HCT116 (cell line): Measurements from ENCODE around the gene HK1. TPM values are rescaled to one million over a fixed set of nuclear protein-coding genes. Genes with fewer than 3 reads are reported as not detected.

ENCODE experiments used
- ATAC-seq: fragments of 200-7000 bp; cut with Tn5 transposase; 2 replicates; pipeline ENCODE4 v1.9.1; 2020; ENCODE audit warnings: mild to moderate bottlenecking, moderate library complexity
- BruUV-seq: library from RNA; stranded (reverse); fragments of 400-500 nt; replicated peaks from 2 replicates; lab custom pipeline; 2021; lab: Mats Ljungman, UMichigan
- CTCF ChIA-PET: fragments of 300-600 bp; sonication (Branson Sonifier 250); formaldehyde crosslinking; loops from one replicate; lab custom pipeline; 2021; ENCODE audit warnings: antibody characterized with exemption; lab: Charles Lee
- POLR2A ChIA-PET: fragments of 300-600, 350-600 bp; sonication (Branson Sonifier 250); formaldehyde crosslinking; loops from one replicate; lab custom pipeline; 2021; ENCODE audit warnings: antibody characterized with exemption; lab: Charles Lee
- RAD21 ChIA-PET, 2 experiments: fragments of 300-600 bp; sonication (Branson Sonifier 250); formaldehyde crosslinking; loops; one replicate each; lab custom pipeline; 2023; ENCODE audit warnings: low total read pairs in 2 of 2; ENCODE audit not compliant: uncharacterized antibody in 2 of 2, unreplicated experiment in 2 of 2, low non-redundant PET in 1 of 2; lab: Charles Lee
- DNase-seq: peaks from one replicate; pipeline ENCODE4 v3.0.0-alpha.2; 2010; ENCODE audit warnings: low read depth, low spot score
- H2AFZ ChIP-seq: fragments of 200-600 bp; shearing (Covaris generic), sonication (generic); 2 replicates; pipeline ENCODE4 v1.6.1; 2017; ENCODE audit warnings: low read depth, mixed run types, mixed read lengths, antibody characterized with exemption, low read length; ENCODE audit not compliant: poor library complexity, severe bottlenecking
- H3K27ac ChIP-seq: 2 replicates; pipeline ENCODE4 v1.5.1; 2012; ENCODE audit warnings: low read depth, low read length
- H3K27me3 ChIP-seq: fragments of 200-600 bp; sonication (generic); 2 replicates; pipeline ENCODE4 v1.6.1; 2016; ENCODE audit warnings: mixed run types, low read length, mixed read lengths; ENCODE audit not compliant: insufficient read depth
- H3K36me3 ChIP-seq, 2 experiments: fragments of 200-500 bp in 1 of 2; fragments of 200-600 bp in 1 of 2; sonication (Bioruptor generic) in 1 of 2; sonication (generic) in 1 of 2; 2 replicates each; pipeline versions ENCODE4 v1.5.1 to v1.6.1; 2014 to 2016; ENCODE audit warnings: low read length in 2 of 2, inconsistent platforms in 1 of 2, mixed read lengths in 1 of 2, mixed run types in 1 of 2; ENCODE audit not compliant: insufficient read depth in 2 of 2, control insufficient read depth in 1 of 2
- H3K4me1 ChIP-seq, 2 experiments: fragments of 200-600 bp in 1 of 2; sonication (generic) in 1 of 2; 2 replicates each; pipeline versions ENCODE4 v1.5.1 to v1.6.1; 2012 to 2017; ENCODE audit warnings: low read length in 2 of 2, inconsistent platforms in 1 of 2, mild to moderate bottlenecking in 1 of 2, mixed read lengths in 1 of 2, mixed run types in 1 of 2, moderate library complexity in 1 of 2; ENCODE audit not compliant: insufficient read depth in 2 of 2, control insufficient read depth in 1 of 2
- H3K4me2 ChIP-seq: fragments of 200-600 bp; sonication (generic); 2 replicates; pipeline ENCODE4 v1.6.1; 2017; ENCODE audit warnings: mixed run types, low read length, mixed read lengths
- H3K4me3 ChIP-seq, 2 experiments: fragments of 200-600 bp in 1 of 2; sonication (generic) in 1 of 2; replicated peaks in 1 of 2; 2 replicates each; pipeline ENCODE4 v1.5.1; 2011 to 2016; ENCODE audit warnings: low read length in 2 of 2, control low read depth in 1 of 2, low read depth in 1 of 2, mild to moderate bottlenecking in 1 of 2, mixed read lengths in 1 of 2, mixed run types in 1 of 2
- H3K79me2 ChIP-seq: fragments of 200-600 bp; sonication (generic); 2 replicates; pipeline ENCODE4 v1.6.1; 2017; ENCODE audit warnings: mild to moderate bottlenecking, mixed run types, low read length, moderate library complexity, mixed read lengths; ENCODE audit not compliant: insufficient read depth
- H3K9ac ChIP-seq: fragments of 200-600 bp; sonication (generic); 2 replicates; pipeline ENCODE4 v1.6.1; 2016; ENCODE audit warnings: low read length, mixed read lengths
- H3K9me2 ChIP-seq: fragments of 200-600 bp; sonication (generic), shearing (Covaris generic); 2 replicates; pipeline ENCODE4 v1.6.1; 2017; ENCODE audit warnings: mixed run types, mild to moderate bottlenecking, moderate library complexity; ENCODE audit not compliant: insufficient read depth
- H3K9me3 ChIP-seq, 2 experiments: fragments of 200-500 bp in 1 of 2; fragments of 200-600 bp in 1 of 2; sonication (Bioruptor generic) in 1 of 2; sonication (generic) in 1 of 2; 2 replicates each; pipeline ENCODE4 v1.6.1; 2014 to 2017; ENCODE audit warnings: low read length in 2 of 2, mixed read lengths in 2 of 2, inconsistent platforms in 1 of 2, low read depth in 1 of 2, mild to moderate bottlenecking in 1 of 2, mixed run types in 1 of 2, moderate library complexity in 1 of 2; ENCODE audit not compliant: control insufficient read depth in 1 of 2, insufficient read depth in 1 of 2
- H4K20me1 ChIP-seq: fragments of 200-600 bp; sonication (generic), shearing (Covaris generic); 2 replicates; pipeline ENCODE4 v1.6.1; 2017; ENCODE audit warnings: mixed run types, mild to moderate bottlenecking, moderate library complexity; ENCODE audit not compliant: insufficient read depth
- CBX3 ChIP-seq: IDR thresholded peaks from 2 replicates; pipeline ENCODE4 v1.6.1; 2012; ENCODE audit warnings: low read depth
- CEBPB ChIP-seq: IDR thresholded peaks from 2 replicates; pipeline ENCODE4 v1.6.1; 2012; ENCODE audit warnings: low read depth
- EGR1 ChIP-seq: IDR thresholded peaks from 2 replicates; pipeline ENCODE4 v1.6.1; 2012; ENCODE audit warnings: low read depth
- EZH2 ChIP-seq: fragments of 200-600 bp; sonication (generic); IDR thresholded peaks from 2 replicates; pipeline ENCODE4 v1.6.1; 2017; ENCODE audit warnings: antibody characterized with exemption, mixed run types
- FOSL1 ChIP-seq: IDR thresholded peaks from 2 replicates; pipeline ENCODE4 v1.6.1; 2012; ENCODE audit warnings: low read depth
- JUND ChIP-seq: IDR thresholded peaks from 2 replicates; pipeline ENCODE4 v1.6.1; 2012
- REST ChIP-seq: IDR thresholded peaks from 2 replicates; pipeline ENCODE4 v1.6.1; 2012; ENCODE audit warnings: low read depth
- SP1 ChIP-seq: IDR thresholded peaks from 2 replicates; pipeline ENCODE4 v1.6.1; 2012; ENCODE audit warnings: low read depth
- ZBTB33 ChIP-seq: IDR thresholded peaks from 2 replicates; pipeline ENCODE4 v1.6.1; 2011; ENCODE audit warnings: mild to moderate bottlenecking, low read length, moderate library complexity; ENCODE audit not compliant: insufficient replicate concordance; ENCODE audit errors: extremely low read depth
- ZNF274 ChIP-seq: fragments of 200-500 bp; sonication (Bioruptor generic); IDR thresholded peaks from 2 replicates; pipeline ENCODE4 v1.6.1; 2014; ENCODE audit warnings: mild to moderate bottlenecking, low read depth, low read length, inconsistent platforms
- intact Hi-C: fragments of 100-400 bp; cut with micrococcal nuclease; formaldehyde crosslinking; loops from 2 replicates; pipeline ENCODE4 v1.10.0; 2022
- total RNA-seq: library from RNA; stranded (reverse); gene quantifications from one replicate; pipeline ENCODE4 v1.2.1, GENCODE V29; 2021; ENCODE audit not compliant: unreplicated experiment

The HK1 gene
- total RNA-seq, 1 experiment from 2014 or later: 50.3 TPM

DNA sequence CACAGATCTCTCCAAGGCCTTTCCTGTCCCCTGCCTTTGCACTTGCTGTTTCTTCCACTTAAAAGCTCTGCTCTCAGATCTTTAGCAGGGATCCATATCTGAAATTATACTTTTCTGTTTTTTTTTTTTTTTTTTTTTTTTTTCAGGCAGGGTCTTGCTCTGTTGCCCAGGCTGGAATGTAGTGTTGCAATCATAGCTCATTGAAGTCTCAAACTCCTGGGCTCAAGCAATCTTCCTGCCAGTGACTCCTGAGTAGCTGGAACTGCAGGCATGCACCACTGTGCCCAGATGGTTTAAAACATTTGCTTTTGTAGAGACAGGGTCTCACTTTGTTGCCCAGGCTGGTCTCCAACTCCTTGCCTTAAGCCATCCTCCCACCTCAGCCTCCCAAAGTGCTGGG lies 167.9 kb downstream of the HK1 start (continued):
- no peak for TF ChIP-seq ZBTB33
- no peak for TF ChIP-seq EZH2
- TF ChIP-seq ZNF274: no peak
- no peak for TF ChIP-seq SP1
- TF ChIP-seq EGR1: no peak

GRCh38 chr10:69446650-69447151 lies 168.4 kb downstream of the HK1 start:
- Histone ChIP-seq H3K9me3 (no peaks in the 10 kb centered on the region), H3K9me2 (no peaks in the 10 kb centered on the region), H3K27me3 (no peaks in the 10 kb centered on the region), H3K79me2 (no peaks in the 10 kb centered on the region), H3K4me3 (peak overlapping the region in 1 of 2 experiments; percentile 17; a peak in 1 of 4 replicates), H3K4me2 (peak overlapping the region; percentile 67), H2AFZ (peak overlapping the region; percentile 74), H3K27ac (peak overlapping the region; percentile 30; the same call in 1 of the 2 replicates), H4K20me1 (no peaks in the 10 kb centered on the region), H3K4me1 (peaks cover 30 to 70% of the 10 kb centered on the region in 2 experiments), H3K36me3 (no peaks in the 10 kb centered on the region), H3K9ac (peak overlapping the region; percentile 27)
- DNase-seq (peak; percentile 63), ATAC-seq (no peak)
- POLR2A ChIA-PET: interaction anchor here (1.3 kb wide), 1 partner anchor 11 kb away, joined by 4 read pairs; no protein-coding TSS in a partner anchor
- no TSS peak for BruUV-seq
- TF ChIP-seq REST: no peak
- peak; percentile 64; the same call in 1 of the 2 replicates for TF ChIP-seq CBX3
- no peak for TF ChIP-seq CEBPB
- peak; percentile 67 for TF ChIP-seq SP1
- TF ChIP-seq FOSL1: peak; percentile 88
- TF ChIP-seq JUND: peak; percentile 87
- intact Hi-C loops: no loop called here
- CTCF ChIA-PET: interaction anchor here (1.1 to 1.8 kb wide), 5 partner anchors 13 to 69 kb away, joined by 3 to 9 read pairs (median 3); no protein-coding TSS in a partner anchor
- RAD21 ChIA-PET: no interaction called here
